HUES64 (cell line): ENCODE data around the gene NANOGP8. TPM values are rescaled to one million over a fixed set of nuclear protein-coding genes. Genes with fewer than 3 reads are reported as not detected.
"Not testable (repeated sequence)": the region's sequence is repeated elsewhere in the genome, so short reads cannot be mapped to it uniquely, and the experiment has no call there.

Experiments
- H3K27ac ChIP-seq: 2 replicates; pipeline ENCODE4 v1.7.0; 2013; ENCODE audit warnings: low read depth, low read length, inconsistent platforms
- H3K27me3 ChIP-seq: 2 replicates; pipeline ENCODE4 v1.6.1; 2013; ENCODE audit warnings: mild to moderate bottlenecking, low read length; ENCODE audit not compliant: insufficient read depth
- H3K36me3 ChIP-seq: 2 replicates; pipeline ENCODE4 v1.6.1; 2013; ENCODE audit warnings: mild to moderate bottlenecking, low read length; ENCODE audit not compliant: insufficient read depth
- H3K4me1 ChIP-seq: 2 replicates; pipeline ENCODE4 v1.6.1; 2013; ENCODE audit warnings: mild to moderate bottlenecking, low read length, moderate library complexity; ENCODE audit not compliant: insufficient read depth
- H3K4me3 ChIP-seq: 2 replicates; pipeline ENCODE4 v1.5.1; 2013; ENCODE audit warnings: mild to moderate bottlenecking, low read length, moderate library complexity
- H3K9ac ChIP-seq: 2 replicates; pipeline ENCODE4 v1.6.1; 2013; ENCODE audit warnings: mild to moderate bottlenecking, low read depth, low read length
- H3K9me3 ChIP-seq: 2 replicates; pipeline ENCODE4 v1.6.1; 2013; ENCODE audit warnings: low read depth, low read length; ENCODE audit not compliant: insufficient read depth
- WGBS: fragments of 150-250, 120-280 bp; methylation state at CpG from one replicate; pipeline ENCODE4 v1.1.7; 2013; ENCODE audit warnings: missing lambda C conversion rate; 5-methylcytosine and 5-hydroxymethylcytosine counted together
- polyA plus RNA-seq, 2 experiments: library from polyadenylated mRNA; stranded (reverse); fragments of 50-300 nt; gene quantifications; one replicate each; pipeline ENCODE4 v1.2.3, GENCODE V29; 2013

The NANOGP8 gene, protein sequence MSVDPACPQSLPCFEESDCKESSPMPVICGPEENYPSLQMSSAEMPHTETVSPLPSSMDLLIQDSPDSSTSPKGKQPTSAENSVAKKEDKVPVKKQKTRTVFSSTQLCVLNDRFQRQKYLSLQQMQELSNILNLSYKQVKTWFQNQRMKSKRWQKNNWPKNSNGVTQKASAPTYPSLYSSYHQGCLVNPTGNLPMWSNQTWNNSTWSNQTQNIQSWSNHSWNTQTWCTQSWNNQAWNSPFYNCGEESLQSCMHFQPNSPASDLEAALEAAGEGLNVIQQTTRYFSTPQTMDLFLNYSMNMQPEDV
- polyA plus RNA-seq (2013, experiment 1 of 2) = 76.2 TPM
- polyA plus RNA-seq (2013, experiment 2 of 2) = 77.0 TPM

DNA sequence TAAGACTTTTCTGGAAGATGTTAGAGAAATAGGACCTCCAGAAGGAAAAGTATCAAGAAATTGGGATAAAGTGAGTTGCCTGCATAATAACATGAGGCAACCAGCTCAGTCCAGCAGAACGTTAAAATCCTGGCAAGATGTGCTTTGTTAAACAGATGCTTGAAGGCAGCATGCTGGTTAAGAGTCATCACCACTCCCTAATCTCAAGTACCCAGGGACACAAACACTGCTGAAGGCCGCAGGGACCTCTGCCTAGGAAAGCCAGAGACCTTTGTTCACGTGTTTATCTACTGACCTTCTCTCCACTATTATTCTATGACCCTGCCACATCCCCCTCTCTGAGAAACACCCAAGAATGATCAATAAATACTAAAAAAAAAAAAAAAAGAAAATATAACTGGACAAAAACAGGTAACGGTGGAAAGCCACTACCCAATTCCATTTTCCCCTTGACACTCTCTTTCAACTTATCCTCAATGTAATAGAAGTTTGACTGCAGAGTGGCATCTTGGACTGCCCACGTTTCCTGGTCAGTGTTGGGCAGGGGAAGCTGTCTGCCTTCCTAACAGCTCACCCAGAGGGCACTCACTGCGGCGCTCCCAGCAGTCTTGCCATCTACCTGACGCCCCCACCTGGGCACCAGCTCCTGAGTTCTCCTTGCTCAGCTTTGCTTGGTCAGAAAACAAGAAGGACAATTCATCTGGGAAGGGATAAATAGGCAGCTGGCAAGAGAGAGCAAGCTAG lies at the start of gene NANOGP8:
Gene NANOGP8, minus strand, starts transcription at position 120 of the 744 bp plus-strand sequence. CDS start 185 bp downstream, outside the sequence.
- H3K27ac ChIP-seq, H3K27me3 ChIP-seq, H3K9ac ChIP-seq, H3K4me1 ChIP-seq, H3K36me3 ChIP-seq, H3K4me3 ChIP-seq: not testable (repeated sequence)
- H3K9me3 ChIP-seq = peaks cover 11% of the 10 kb centered on the region; the same call in 1 of the 2 replicates
- WGBS = 87% methylated on average over 8 of the region's 8 CpGs

DNA sequence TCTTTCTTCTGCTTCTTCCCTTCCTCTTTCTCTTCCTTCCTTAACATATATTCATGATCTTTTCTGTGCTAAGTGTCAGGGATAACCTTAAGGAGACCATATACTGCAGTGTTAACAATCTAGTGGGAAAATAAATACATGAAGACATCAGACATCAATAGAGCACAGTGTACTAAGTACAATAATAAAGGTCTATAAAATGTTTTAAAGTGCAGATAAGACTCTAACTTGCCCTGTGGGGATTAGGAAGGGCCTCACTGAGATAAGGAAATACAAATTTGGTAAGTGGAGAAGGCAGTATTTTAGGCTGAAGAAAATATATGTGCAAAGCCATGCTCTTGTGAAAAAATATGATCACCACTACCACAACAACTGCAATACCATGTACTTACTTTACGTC lies 49.2 kb upstream of the NANOGP8 start:
- H3K27me3 ChIP-seq = no peaks in the 10 kb centered on the region
- no peak overlapping the region for H3K9ac ChIP-seq
- H3K4me1 ChIP-seq = no peaks in the 10 kb centered on the region
- H3K9me3 ChIP-seq = no peaks in the 10 kb centered on the region
- no peaks in the 10 kb centered on the region for H3K36me3 ChIP-seq
- no CpG with 5 or more reads among the region's 1 CpG for WGBS
- H3K4me3 ChIP-seq = no peak overlapping the region
- no peak overlapping the region for H3K27ac ChIP-seq

DNA sequence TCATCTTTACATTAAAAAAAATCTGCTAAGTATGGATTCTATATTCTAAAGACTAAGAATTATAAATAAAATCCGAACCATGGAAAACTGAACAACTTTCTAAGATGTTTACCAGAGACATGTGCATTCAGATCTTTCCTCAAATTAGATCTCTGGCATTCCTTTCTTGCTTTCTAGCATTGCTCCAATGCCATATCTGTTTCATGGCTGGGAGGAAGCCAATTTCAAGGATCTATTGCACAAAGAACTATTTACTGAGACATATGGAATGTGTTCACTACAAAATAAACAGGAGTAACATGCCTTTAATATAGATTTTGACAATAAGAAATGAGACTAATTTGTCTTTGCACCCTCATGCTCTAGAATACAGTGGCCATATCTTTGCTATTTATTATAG lies 45.1 kb upstream of the NANOGP8 start:
- WGBS = 89% methylated on average over 1 of the region's 1 CpG
- Histone ChIP-seq H3K9ac (no peak overlapping the region), H3K4me1 (no peaks in the 10 kb centered on the region), H3K27ac (no peak overlapping the region), H3K27me3 (no peaks in the 10 kb centered on the region), H3K4me3 (no peak overlapping the region), H3K9me3 (no peaks in the 10 kb centered on the region), H3K36me3 (no peaks in the 10 kb centered on the region)

DNA sequence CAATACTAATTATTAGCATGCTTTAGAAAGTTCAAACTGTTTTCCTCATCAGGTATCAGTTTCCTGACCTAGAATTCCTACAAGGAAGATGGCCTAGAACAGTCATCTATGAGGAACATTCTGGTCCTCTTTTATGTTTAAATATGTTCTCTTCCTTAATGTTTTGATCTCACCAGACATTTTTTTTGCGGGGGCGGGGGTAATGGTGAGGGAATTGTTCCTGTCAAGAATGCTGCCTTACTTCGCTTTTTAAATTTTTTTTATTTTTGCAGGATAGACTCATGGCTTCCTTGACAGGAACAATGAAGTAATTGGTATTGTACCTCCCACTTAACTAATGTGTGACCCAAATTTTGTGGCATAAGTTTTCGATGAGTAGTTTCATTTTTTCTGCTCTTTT lies 44.3 kb upstream of the NANOGP8 start:
- Histone ChIP-seq H3K27me3 (no peaks in the 10 kb centered on the region), H3K9ac (no peak overlapping the region), H3K27ac (no peak overlapping the region), H3K9me3 (no peaks in the 10 kb centered on the region), H3K36me3 (no peaks in the 10 kb centered on the region), H3K4me1 (no peaks in the 10 kb centered on the region), H3K4me3 (no peak overlapping the region)
- 89% methylated on average over 4 of the region's 4 CpGs for WGBS

DNA sequence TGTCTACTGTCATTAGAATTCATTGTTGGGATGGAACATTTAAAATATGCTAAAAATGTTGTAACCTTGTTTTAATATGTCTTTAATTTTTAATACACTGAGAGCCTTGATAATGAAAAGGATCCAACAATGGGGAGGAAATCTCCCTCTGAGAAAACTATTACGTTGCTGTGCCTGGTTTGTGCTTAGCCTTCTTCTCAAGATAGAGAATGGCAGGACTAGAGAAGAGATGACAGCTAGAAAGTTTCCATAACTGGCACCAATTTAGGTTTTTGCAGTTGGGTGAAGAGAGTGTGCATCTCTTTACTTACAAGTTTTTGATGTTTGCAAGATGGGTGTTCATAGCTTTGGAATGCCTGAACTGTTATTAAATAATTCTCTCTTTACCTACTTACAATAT lies 42.6 kb upstream of the NANOGP8 start:
- 98% methylated on average over 1 of the region's 1 CpG for WGBS
- Histone ChIP-seq H3K9ac (no peak overlapping the region), H3K4me1 (no peaks in the 10 kb centered on the region), H3K27me3 (no peaks in the 10 kb centered on the region), H3K4me3 (no peak overlapping the region), H3K9me3 (no peaks in the 10 kb centered on the region), H3K27ac (no peak overlapping the region), H3K36me3 (no peaks in the 10 kb centered on the region)

DNA sequence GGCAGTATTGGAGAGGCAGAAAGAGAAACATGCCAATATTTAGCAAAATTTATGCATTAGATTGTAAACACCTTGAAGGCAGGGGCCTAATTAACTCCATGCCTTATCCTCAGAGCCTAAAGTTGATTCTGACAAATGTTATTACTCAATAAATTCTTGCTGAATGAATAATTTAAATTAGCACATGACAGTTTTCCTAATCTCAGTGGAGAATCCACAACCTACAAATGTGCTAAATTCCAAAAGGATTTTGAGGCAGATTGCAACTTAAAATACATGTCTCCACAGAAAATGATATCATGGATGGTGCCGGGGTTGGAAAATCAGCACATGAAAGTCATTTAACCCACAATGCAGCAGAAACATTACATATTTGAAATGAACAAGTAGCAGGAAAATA lies 41.1 kb upstream of the NANOGP8 start:
- H3K9ac ChIP-seq = no peak overlapping the region
- H3K27ac ChIP-seq = no peak overlapping the region
- no peaks in the 10 kb centered on the region for H3K4me1 ChIP-seq
- H3K4me3 ChIP-seq = no peak overlapping the region
- H3K27me3 ChIP-seq = no peaks in the 10 kb centered on the region
- H3K36me3 ChIP-seq = no peaks in the 10 kb centered on the region
- WGBS = 100% methylated on average over 1 of the region's 1 CpG
- H3K9me3 ChIP-seq = no peaks in the 10 kb centered on the region

DNA sequence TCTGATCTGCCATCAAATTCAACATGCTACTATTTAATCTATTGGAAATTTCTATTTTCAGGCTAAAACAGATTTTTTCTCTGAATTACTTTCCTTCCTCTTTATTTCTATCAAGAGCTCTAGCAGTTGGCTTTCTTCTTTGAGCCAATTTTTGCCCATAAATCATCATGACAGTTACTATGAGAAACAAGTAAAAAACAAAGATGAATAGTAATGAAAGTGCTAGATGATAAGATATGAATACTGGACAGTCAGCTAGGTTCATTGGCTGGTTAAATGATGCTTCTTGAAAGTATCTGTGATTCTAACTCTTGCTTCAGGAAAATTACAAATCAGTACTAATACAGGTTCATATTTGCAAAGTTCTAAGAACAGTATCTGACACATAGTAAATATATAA lies 38.6 kb upstream of the NANOGP8 start:
- H3K9me3 ChIP-seq = no peaks in the 10 kb centered on the region
- H3K4me3 ChIP-seq = no peak overlapping the region
- no peak overlapping the region for H3K9ac ChIP-seq
- H3K27ac ChIP-seq = no peak overlapping the region
- no peaks in the 10 kb centered on the region for H3K4me1 ChIP-seq
- no peaks in the 10 kb centered on the region for H3K27me3 ChIP-seq
- no peaks in the 10 kb centered on the region for H3K36me3 ChIP-seq

DNA sequence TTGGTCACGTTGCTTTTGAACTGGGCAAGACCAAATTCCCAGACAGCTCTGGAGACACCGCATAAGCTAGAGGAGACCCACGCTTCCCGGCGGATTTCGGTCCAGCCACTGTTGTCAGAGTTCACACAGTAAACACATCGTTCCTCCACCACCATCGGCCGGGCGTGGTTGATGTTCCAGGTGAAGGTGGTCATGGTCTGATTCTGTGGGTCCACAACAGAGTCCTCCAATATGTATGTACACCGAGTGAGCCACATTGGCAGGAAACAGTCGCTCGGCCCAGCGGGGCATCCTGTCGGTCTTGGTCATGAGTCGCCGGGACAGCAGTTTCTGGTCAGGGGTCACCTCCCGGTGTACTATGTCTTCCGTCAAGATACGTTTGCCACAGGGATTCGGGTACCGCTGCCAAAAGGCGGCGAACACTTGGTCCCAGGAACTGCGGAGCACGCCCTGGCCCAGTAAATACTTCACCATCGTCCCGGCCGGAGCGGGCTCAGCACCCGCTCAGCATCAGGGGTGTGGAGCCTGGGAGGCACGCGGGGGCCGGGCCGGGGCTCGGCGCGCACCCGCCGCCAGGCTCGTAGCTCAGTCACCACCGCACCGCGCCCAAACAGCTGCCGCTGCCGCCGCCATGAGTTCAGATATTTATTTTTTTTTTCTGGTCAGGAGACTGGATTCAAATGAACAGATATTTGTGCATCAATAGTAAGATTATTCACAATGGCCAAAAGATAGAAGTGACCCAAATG lies 36.7 kb upstream of the NANOGP8 start:
- Histone ChIP-seq H3K27me3 (no peaks in the 10 kb centered on the region), H3K9me3 (no peaks in the 10 kb centered on the region), H3K36me3 (no peaks in the 10 kb centered on the region), H3K27ac (no peak overlapping the region), H3K4me3 (no peak overlapping the region), H3K9ac (no peak overlapping the region), H3K4me1 (peaks cover 14% of the 10 kb centered on the region)
- WGBS = 95% methylated on average over 47 of the region's 47 CpGs

DNA sequence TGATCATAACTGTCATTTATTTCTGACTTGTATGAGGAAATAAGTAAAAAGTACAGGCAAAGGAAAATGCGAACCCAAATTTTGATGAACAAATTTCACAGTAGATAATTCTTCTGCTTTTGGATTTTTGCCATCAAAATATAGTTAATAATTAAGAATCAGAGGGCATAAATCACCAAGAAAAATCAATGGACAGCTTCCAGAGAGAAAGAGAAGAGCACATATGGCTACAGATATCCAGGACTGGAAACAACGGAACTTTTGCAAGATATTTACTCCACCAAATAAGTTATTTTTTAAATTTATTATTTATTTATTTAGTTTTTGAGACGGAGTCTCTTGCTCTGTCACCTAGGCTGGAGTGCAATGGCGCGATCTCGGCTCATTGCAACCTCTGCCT lies 35.1 kb upstream of the NANOGP8 start:
- no peak overlapping the region for H3K27ac ChIP-seq
- no peaks in the 10 kb centered on the region for H3K36me3 ChIP-seq
- no peak overlapping the region for H3K9ac ChIP-seq
- no peaks in the 10 kb centered on the region for H3K9me3 ChIP-seq
- H3K4me3 ChIP-seq = no peak overlapping the region
- peaks cover 15% of the 10 kb centered on the region for H3K4me1 ChIP-seq
- H3K27me3 ChIP-seq = no peaks in the 10 kb centered on the region
- 96% methylated on average over 5 of the region's 6 CpGs for WGBS

DNA sequence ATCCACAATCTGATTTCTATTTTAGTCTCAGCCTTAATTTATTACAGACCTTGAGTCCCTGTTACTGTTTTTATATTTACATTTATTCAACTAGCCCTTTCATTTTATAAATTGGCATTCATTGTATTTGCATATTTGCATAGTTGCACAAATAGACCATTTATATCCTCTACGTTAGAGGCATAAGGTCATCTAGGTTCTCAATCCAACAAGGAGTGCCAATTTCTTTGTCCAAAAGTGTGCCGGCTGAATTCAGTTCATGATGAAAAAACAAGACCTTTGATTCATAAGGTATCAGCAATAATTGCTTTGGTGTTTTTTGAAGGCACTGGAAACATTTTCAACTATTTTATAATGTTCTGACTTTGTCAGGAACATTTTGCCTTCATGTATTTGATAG lies 33.9 kb upstream of the NANOGP8 start:
- Histone ChIP-seq H3K9me3 (no peaks in the 10 kb centered on the region), H3K9ac (no peak overlapping the region), H3K27ac (no peak overlapping the region), H3K4me1 (peaks cover 15% of the 10 kb centered on the region), H3K27me3 (no peaks in the 10 kb centered on the region), H3K4me3 (no peak overlapping the region), H3K36me3 (no peaks in the 10 kb centered on the region)
- WGBS = 91% methylated on average over 2 of the region's 2 CpGs
